Gastrocnemius medialis (tissue), 4 donors: ENCODE results near the gene OTOP3.

Experiments
- CTCF ChIP-seq, 5 experiments: fragments of 450-650 bp in 3 of 5; fragments of 200-600 bp in 2 of 5; sonication (generic) in 2 of 5; IDR thresholded peaks in 4 of 5; conservative IDR thresholded peaks in 1 of 5; 1 replicate in 4 of 5; 2 replicates in 1 of 5; pipeline ENCODE4 v1.5.1; 2016 to 2019; ENCODE audit warnings: antibody characterized with exemption in 5 of 5, mild to moderate bottlenecking in 3 of 5, moderate library complexity in 3 of 5
- POLR2A ChIP-seq, 2 donors: fragments of 450-650 bp; IDR thresholded peaks; one replicate each; pipeline ENCODE4 v1.6.1; 2017; ENCODE audit warnings: antibody characterized with exemption in 2 of 2, mild to moderate bottlenecking in 2 of 2, moderate library complexity in 2 of 2

GRCh38 chr17:74935048-74935447, 650 bp upstream of the OTOP3 start:
- TF ChIP-seq CTCF (IDR thresholded peaks at IDR 0.05 in 4 of 5, conservative IDR thresholded peaks at IDR 0.05 in 1 of 5): no peak
- TF ChIP-seq POLR2A (IDR thresholded peaks at IDR 0.05): no peak
